ENCODE measurements around the gene KLF4. TPM values are rescaled to one million over a fixed set of nuclear protein-coding genes. Genes with fewer than 3 reads are reported as not detected.
A peak's percentile ranks its signal among the peaks of the same experiment; 100 is the strongest.
"Not testable (repeated sequence)": the region's sequence is repeated elsewhere in the genome, so short reads cannot be mapped to it uniquely, and the experiment has no call there.

The KLF4 gene
- total RNA-seq, 2 donors from 2014 or later, result 82.4 to 151 TPM

DNA sequence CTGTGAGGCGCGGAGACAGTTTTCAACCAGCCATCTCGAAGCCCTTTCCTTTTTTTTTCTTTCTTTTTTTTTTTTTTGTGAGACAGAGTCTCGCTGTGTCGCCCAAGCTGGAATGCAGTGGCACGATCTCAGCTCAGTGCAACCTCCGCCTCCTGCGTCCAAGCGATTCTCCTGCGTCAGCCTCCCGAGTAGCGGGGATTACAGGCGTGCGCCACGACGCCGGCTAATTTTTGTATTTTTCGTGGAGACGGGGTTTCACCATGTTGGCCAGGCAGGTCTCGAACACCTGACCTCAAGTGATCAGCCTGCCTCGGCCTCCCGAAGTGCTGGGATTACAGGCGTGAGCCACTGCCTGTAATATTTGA lies 1.0 kb upstream of the KLF4 start:
- peak; percentile 86 for DNase-seq (ENCODE audit: low spot score)
- intact Hi-C loops (cut with DNase I), result not testable (repeated sequence)

DNA sequence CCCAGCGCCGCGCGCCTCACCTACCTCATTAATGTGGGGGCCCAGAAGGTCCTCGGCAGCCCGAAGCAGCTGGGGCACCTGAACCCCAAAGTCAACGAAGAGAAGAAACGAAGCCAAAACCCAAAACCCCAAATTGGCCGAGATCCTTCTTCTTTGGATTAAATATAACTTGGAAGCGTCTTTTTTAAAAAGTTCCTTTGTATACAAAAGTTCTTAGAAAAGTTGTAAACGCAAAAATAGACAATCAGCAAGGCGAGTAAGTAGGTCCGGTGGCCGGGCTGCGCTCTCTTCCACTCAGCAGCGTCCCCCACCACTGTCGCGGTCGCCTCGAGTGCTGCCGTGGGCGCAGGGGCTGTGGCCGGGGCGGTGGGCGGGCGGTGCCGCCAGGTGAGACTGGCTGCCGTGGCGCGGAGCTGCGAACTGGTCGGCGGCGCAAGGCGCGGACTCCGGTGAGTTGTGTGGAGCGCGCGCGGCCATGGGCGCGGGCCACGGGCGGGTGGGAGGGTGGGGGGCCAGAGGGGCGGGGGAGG lies 360 bp downstream of the KLF4 start:
- intact Hi-C loops (cut with DNase I), result loop anchor here (2.0 to 10.0 kb wide), 5 partner anchors 150 to 786 kb away; no protein-coding TSS in a partner anchor
- no peak for DNase-seq (ENCODE audit: low spot score)

DNA sequence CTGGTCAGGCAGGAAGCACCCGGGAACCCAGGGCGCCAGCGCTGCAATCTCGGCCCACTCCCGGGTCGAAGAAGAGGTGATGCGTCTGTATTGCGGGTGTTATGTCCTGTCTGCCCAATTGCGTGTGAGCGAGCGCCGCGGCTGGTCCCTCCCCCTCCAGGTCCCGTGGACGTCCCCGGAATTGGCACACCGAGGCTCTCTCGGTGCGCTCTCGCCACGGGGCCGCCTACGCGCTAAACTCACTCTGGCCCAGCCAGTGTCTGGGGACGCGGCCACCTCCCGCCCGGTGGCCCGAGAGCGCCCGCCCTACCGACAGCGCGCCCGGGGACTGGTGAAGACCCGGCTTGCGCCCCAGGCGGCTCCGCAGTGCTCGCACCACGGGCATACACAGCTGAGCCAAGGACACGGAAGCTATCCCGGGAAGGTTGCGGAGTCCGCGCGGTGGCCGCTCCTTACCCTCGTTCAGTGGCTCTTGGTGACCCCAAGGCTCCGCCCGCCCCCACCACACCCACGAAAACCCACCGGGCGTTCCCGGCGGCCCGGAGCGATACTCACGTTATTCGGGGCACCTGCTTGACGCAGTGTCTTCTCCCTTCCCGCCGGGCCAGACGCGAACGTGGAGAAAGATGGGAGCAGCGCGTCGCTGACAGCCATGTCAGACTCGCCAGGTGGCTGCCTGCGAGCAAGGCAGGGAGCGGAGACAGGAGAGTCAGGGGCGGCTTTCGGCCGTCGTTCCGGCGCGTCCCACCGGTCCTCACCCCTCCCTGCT lies 1.0 kb downstream of the KLF4 start:
- intact Hi-C loops (cut with DNase I), result loop anchor here (2.0 to 10.0 kb wide), 5 partner anchors 150 to 786 kb away; no protein-coding TSS in a partner anchor
- peak; percentile 95 for DNase-seq (ENCODE audit: low spot score)

DNA sequence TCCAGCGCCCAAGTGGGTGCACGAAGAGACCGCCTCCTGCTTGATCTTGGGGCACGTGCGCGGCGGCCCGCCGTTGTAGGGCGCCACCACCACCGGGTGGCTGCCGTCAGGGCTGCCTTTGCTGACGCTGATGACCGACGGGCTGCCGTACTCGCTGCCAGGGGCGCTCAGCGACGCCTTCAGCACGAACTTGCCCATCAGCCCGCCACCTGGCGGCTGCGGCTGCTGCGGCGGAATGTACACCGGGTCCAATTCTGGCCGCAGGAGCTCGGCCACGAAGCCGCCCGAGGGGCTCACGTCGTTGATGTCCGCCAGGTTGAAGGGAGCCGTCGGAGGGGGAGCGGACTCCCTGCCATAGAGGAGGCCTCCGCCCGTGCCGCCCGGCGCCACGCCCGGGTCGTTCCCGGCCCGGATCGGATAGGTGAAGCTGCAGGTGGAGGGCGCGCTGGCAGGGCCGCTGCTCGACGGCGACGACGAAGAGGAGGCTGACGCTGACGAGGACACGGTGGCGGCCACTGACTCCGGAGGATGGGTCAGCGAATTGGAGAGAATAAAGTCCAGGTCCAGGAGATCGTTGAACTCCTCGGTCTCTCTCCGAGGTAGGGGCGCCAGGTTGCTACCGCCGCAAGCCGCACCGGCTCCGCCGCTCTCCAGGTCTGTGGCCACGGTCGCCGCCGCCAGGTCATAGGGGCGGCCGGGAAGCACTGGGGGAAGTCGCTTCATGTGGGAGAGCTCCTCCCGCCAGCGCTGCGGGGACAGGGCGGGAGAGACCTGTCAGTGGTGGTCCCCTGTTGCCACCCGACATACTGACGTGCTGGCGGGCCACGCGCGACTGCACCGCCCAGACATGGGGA lies 1.8 kb downstream of the KLF4 start:
- intact Hi-C loops (cut with DNase I), result loop anchor here (2.0 to 10.0 kb wide), 5 partner anchors 151 to 787 kb away; no protein-coding TSS in a partner anchor
- DNase-seq (ENCODE audit: low spot score), result peak; percentile 86

DNA sequence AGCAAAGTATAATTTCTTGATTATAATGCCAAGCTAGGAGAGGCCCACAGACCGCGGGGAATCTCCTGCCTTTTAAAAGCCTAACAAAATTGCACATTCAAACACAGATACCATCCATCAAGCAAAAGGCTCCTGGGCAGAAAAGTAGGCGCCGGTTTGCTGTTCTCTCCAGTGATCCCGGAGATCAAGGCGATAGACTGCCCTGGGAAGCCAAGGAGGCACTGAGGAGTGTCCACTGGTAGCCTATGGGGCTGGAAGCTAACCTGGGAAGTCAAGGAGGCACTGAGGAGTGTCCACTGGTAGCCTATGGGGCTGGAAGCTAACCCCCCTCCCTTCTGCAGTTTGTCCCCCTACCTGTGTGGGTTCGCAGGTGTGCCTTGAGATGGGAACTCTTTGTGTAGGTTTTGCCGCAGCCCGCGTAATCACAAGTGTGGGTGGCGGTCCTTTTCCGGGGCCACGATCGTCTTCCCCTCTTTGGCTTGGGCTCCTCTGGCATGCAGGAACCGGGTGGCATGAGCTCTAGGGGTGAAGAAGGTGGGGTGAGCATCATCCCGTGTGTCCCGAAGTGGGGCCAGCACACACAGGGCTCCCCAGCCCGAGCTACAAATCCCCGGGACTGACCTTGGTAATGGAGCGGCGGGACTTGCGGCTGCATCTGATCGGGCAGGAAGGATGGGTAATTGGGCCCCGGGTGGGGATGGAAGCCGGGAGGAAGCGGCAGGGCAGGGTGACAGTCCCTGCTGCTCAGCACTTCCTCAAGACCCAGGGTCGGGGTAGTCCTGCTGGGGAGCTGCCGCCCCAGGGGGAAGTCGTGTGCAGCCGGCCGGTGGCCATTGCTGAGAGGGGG lies 2.7 kb downstream of the KLF4 start:
- DNase-seq (ENCODE audit: low spot score), result no peak
- intact Hi-C loops (cut with DNase I), result loop anchor here (5.0 to 10.0 kb wide), 4 partner anchors 250 to 788 kb away; no protein-coding TSS in a partner anchor

DNA sequence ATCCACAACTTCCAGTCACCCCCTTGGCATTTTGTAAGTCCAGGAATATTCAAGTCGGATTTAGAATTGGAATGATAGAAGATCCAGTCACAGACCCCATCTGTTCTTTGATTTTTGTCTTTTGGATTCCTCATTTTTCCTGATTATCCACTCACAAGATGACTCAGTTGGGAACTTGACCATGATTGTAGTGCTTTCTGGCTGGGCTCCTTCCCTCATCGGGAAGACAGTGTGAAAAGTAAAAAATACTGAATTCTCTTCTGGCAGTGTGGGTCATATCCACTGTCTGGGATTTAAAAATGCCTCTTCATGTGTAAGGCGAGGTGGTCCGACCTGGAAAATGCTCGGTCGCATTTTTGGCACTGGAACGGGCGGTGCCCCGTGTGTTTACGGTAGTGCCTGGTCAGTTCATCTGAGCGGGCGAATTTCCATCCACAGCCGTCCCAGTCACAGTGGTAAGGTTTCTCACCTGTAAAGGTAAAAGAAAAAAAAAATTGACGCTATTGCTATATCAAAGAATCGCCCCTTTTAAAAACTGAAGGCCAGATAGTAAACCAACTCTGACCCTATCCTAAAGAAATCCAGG lies 4.0 kb downstream of the KLF4 start:
- DNase-seq (ENCODE audit: low spot score), result no peak

DNA sequence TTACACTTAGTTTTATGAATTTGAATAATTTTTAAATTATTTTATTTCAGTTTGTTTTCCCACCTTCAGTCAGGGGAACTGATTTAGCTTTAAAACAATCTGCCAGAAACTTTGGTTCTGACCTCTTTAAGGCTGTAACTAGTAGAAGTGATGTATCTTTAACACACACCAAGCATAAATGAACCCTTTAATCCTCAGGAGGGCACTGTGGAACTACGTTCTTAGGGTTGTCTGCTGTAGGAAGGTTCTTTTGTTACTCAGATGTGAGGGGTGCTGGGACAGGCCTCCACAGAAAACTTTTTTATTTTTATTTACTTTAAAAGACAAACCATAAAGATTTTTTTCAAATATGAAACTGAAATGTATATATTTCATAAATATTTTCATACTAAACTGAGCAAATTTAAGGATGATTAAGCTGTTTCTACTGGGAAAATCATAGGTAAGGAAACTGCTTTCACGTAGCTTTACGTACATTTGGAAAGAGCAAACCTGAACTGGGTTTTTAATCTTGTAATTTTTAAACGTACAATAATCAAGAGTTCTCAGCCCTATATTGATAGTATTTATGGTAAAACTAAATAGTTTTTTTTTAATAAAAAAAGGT lies 5.3 kb downstream of the KLF4 start:
- no peak for DNase-seq (ENCODE audit: low spot score)
- intact Hi-C loops (cut with DNase I), result loop anchor here (5.0 to 10.0 kb wide), 4 partner anchors 671 to 1083 kb away; no protein-coding TSS in a partner anchor

More for the DNA sequence above, 4.0 kb downstream of the KLF4 start:
- intact Hi-C loops (cut with DNase I), result loop anchor here (5.0 to 10.0 kb wide), 4 partner anchors 252 to 789 kb away; no protein-coding TSS in a partner anchor

DNA sequence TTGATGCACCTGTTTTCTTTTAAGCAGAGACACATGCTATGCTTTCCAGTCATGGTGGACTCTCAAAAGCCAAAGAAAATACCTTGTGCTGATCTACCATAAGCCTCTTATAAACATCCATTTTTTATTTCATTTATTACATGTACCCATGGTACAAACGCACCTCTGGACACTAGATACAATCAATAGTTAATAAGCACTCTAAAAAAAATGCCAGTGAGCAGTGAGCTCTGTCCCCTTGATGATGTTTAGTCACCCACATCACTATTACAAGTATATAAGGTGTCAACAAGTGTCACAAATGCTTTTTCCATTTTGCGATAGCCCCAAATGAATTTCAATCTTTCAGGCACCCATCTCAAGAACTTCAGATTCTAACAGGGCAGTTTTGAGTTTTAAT lies 5.9 kb downstream of the KLF4 start:
- DNase-seq (ENCODE audit: low spot score), result no peak
- intact Hi-C loops (cut with DNase I), result loop anchor here (5.0 to 10.0 kb wide), 4 partner anchors 671 to 1084 kb away; no protein-coding TSS in a partner anchor

DNA sequence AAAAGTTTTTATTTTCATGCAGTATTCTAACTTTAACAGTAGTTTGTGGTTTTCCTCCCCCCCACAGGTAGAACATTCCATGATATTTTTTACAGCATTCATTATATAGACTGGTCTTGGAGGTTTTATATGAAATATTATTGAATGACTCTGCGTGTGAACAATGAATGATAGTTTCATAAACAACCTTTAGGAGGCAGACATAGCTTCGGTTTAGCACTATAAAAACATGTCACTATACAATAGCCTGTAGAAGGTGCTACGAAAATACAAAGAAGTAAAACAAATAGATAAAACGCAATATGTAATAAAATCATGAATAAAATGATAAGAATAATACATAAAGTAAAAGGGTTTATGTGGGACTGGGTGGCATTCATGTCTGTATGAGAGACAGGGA lies 8.5 kb downstream of the KLF4 start:
- intact Hi-C loops (cut with DNase I), result loop anchor here (5.0 to 10.0 kb wide), 4 partner anchors 674 to 1086 kb away; no protein-coding TSS in a partner anchor
- DNase-seq (ENCODE audit: low spot score), result no peak

DNA sequence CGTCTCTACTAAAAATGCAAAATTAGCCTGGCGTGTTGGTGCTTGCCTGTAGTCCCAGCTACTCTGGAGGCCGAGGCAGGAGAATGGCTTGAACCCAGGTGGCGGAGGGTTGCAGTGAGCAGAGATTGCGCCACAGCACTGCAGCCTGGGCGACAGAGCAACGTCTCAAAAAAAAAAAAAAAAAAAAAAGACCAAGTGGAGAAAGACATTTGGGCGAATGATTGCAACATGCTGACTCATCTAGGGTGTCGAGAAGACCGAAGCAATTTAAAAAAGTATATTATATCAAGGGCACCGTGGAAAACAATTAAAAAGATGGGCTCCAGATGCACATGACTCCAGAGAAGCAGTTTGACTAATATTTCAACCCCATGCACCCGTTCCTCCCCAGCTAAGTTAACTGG lies 9.2 kb downstream of the KLF4 start:
- intact Hi-C loops (cut with DNase I), result loop anchor here (5.0 to 10.0 kb wide), 4 partner anchors 674 to 1087 kb away; no protein-coding TSS in a partner anchor
- DNase-seq (ENCODE audit: low spot score), result peak; percentile 83

DNA sequence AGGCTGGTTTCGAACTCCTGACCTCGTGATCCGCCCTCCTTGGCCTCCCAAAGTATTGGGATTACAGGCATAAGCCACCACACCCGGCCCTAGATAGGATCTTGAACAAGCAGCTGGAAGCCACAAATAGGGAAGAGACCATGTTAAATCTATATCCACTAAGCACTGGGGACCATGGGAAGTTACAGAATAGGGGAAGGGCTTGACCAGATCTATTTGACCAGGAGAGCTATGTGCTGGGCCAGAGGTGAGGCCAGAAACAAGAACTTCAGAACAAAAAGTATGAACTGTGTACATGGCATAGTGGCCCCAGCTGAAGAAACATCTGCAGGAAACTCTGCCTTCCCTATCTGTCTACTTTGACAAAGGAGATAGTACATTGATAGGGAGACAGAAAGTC lies 10.8 kb downstream of the KLF4 start:
- intact Hi-C loops (cut with DNase I), result no loop called here
- DNase-seq (ENCODE audit: low spot score), result no peak

DNA sequence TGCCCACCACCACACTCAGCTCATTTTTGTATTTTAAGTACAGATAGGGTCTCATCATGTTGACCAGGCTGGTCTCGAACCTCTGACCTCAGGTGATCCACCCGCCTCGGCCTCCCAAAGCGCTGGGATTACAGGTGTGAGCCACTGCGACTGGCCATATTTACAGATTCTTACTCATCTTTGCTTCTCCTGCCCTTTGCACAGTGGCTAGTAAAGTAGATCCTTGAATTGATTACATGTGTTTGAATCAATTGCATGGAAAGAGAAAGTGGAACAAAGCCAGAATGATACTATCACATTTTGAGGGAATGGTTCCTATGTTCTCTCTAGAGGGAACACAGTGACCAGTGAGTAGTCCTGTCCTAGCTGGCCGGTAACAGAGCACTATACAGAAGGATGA lies 15.4 kb downstream of the KLF4 start:
- intact Hi-C loops (cut with DNase I), result no loop called here
- no peak for DNase-seq (ENCODE audit: low spot score)

DNA sequence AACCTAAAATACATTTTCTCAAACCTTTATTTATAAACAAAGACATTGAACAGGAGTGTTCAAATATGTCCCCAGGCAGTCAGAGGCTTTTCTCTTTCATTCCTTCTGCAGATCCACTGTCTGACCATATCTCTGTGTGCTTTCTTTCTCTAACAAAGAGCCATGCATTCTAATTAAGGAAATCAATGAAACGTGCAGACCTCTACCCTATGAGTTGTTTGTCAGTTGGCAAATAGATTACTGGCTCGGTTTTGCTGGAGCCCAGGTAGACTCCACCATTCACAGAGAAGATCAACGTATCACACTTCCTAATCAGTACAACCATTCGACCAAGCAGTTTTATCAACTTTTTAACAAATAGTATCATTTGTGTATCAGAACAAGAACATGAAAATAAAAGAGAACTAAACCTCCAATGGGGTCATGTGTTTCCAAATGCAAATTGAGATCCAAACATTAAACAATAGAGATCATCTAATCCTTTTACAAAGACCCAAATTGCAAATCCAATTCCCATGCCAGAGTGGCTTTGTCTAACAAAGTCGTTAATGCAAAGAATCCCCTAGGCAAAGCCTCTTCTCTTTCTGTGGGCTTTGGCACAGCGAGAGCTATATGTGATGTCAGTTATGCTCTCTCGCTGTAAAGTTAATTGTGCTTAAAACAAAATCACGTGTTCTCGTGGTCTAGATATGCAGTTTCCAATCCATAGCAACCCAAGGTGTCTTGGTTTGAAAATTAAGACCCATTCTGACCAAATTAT lies 16.8 kb downstream of the KLF4 start:
- DNase-seq (ENCODE audit: low spot score), result no peak
- intact Hi-C loops (cut with DNase I), result no loop called here

DNA sequence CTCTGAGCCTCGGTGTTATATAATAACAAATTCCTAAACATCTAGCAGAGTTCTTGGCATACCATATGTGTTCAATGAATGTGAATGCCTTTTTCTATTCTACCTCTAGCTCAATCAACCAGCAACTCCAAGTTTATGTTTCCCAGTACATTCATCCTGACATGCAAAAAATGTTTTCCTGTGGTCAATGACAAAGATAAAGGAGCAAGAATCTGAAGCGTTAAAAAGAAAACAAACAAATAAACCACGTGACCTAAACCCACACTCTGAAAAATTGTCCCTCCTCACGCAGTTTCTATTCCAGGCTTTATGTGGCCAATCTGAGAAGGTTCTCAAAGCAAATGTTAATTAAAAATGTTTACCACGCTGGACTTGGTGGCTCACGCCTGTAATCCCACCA lies 18.0 kb downstream of the KLF4 start:
- intact Hi-C loops (cut with DNase I), result no loop called here

DNA sequence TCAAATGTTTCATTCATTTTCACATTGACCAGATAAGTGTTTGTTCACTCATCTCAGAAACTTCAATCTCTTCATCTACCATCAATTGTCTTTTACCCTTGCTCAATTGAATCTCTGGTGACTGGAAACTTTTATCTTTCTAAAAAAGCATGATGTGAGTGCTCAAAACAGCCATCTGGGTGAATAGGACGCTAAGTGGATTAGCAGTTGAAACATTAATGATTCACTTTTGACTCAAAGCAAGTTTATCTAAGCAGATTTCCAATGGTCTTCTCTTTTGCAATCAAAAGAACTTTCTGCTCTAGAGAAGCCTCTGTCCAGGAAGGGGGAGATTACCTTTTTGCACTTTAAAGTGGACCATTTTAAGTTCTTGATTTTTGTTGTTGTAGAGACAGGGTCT lies 22.2 kb downstream of the KLF4 start:
- no peak for DNase-seq (ENCODE audit: low spot score)
- intact Hi-C loops (cut with DNase I), result loop anchor here in 1 of 2 donors (5.0 kb wide), 1 partner anchor 1100 kb away; no protein-coding TSS in a partner anchor

More for the DNA sequence above, 18.0 kb downstream of the KLF4 start:
- no peak for DNase-seq (ENCODE audit: low spot score)

DNA sequence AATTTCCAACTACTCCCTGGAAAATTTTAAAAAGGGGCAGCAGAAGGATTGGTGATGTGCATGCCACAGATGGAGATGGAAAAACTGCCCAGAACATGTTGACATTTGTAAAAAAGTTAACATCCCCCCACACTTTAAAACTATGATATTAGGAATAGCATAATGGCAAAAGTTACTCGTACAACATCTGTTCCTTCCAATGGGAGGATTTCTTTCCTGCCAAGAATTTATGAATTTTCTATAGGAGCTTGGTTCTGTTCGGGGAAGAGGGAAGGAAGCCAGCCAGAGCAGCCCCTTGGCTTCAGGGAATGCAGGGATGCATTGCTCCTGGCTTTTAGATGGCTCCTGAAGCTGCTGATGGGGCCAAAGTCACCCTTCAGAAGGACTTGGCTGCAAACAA lies 22.7 kb downstream of the KLF4 start:
- intact Hi-C loops (cut with DNase I), result loop anchor here in 1 of 2 donors (5.0 kb wide), 1 partner anchor 1100 kb away; no protein-coding TSS in a partner anchor
- no peak for DNase-seq (ENCODE audit: low spot score)

All from posterior vena cava (tissue), 2 donors.